ENCODE results near the gene PRPF40B.

Gene PRPF40B

GRCh38 chr12:49672301-49673217 is 49.2 kb downstream of the PRPF40B start:
- H3K23ac ChIP-seq (ENCODE audit: low read length): no peak overlapping the region
- no peaks in the 10 kb centered on the region for H3K79me2 ChIP-seq (ENCODE audit: control insufficient read depth, insufficient read depth, low read length, poor library complexity)
- H3K27me3 ChIP-seq (ENCODE audit: insufficient read depth, low read length): no peaks in the 10 kb centered on the region
- H3K14ac ChIP-seq (ENCODE audit: low read length): peak overlapping the region; percentile 13
- H2BK120ac ChIP-seq (ENCODE audit: insufficient read depth, low read length, poor library complexity): no peak overlapping the region
- H3K9me3 ChIP-seq (ENCODE audit: insufficient read depth, low read depth, low read length): no peaks in the 10 kb centered on the region
- no peaks in the 10 kb centered on the region for H3K79me1 ChIP-seq (ENCODE audit: low read length)
- H4K91ac ChIP-seq (ENCODE audit: low read depth, low read length): peak overlapping the region; percentile 6
- peak overlapping the region; percentile 21 for H3K18ac ChIP-seq (ENCODE audit: low read length)
- no peak overlapping the region for H3K9ac ChIP-seq (ENCODE audit: low read length)
- no peak overlapping the region for H3K27ac ChIP-seq (ENCODE audit: low read depth, low read length)
- H4K12ac ChIP-seq (ENCODE audit: low read depth, low read length): no peak overlapping the region
- no peak overlapping the region for H2BK5ac ChIP-seq (ENCODE audit: low read depth, low read length, poor library complexity)
- H3K4me2 ChIP-seq (ENCODE audit: low read length): no peak overlapping the region
- no peak overlapping the region for H2BK12ac ChIP-seq (ENCODE audit: low read length)
- WGBS (ENCODE audit: extremely low coverage, insufficient coverage, insufficient read length): no CpG with 5 or more reads among the region's 5 CpGs
- no peak overlapping the region for H2AFZ ChIP-seq (ENCODE audit: insufficient read depth, low read length, poor library complexity)
- H3K4ac ChIP-seq (ENCODE audit: low read depth, low read length): no peak overlapping the region
- no peak overlapping the region for H4K8ac ChIP-seq (ENCODE audit: low read depth, low read length)
- peak overlapping the region; percentile 27 for H2AK5ac ChIP-seq (ENCODE audit: low read length)
- H3K4me1 ChIP-seq (ENCODE audit: control insufficient read depth in 1 of 2, insufficient read depth in 2 of 2, low read length in 2 of 2): peaks cover 12 to 13% of the 10 kb centered on the region in 2 experiments
- no peaks in the 10 kb centered on the region for H3K36me3 ChIP-seq (ENCODE audit: control insufficient read depth in 1 of 2, insufficient read depth in 2 of 2, low read length in 2 of 2)
- no peak overlapping the region for H3K4me3 ChIP-seq (ENCODE audit: low read depth, low read length)
- peak in 1 of 2 donors; percentile 26 for DNase-seq

DNA sequence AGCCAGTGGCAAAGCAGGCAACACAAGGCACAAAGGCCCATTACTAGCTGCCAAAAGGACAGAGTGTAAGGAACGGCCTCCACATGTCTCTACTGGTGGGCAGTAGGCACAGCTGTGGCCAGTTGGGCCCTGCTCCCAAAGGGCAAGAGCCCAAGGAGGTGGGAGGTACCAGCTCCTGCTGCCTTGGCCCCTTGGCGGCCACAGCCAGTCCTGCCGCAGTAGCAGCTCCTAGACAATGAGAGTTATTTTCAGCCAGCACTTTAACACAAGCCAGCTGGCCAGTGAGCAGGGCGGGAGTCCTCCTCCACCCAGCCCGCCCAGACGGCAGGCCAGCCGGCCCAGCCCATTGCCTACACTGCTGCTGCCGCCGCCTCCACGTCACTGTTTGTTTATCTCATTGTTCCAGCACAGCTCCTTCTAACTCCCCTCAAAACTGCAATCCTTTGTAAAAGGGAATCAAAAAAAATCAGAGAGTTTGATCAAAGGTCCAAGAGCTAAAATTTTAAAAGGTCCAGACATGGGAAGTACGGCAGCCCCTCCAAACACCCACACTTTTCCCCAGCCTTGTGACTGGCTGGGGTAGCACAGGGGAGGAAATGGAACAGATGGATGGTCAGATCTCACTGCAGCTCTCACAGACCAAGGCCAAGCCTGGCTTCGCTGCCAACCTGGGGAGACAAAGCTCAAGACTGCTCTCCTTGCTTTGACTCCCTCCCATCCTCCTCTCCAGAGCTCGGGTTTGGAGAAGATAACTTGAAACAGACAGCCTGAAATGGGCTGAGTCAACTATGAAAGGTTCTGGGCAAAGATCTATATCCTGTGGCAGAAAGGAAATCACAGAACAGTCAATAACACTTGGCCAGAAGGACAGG is 50.3 kb downstream of the PRPF40B start:
- no peak overlapping the region for H3K4me2 ChIP-seq (ENCODE audit: low read length)
- no peak overlapping the region for H3K27ac ChIP-seq (ENCODE audit: low read depth, low read length)
- no peak overlapping the region for H3K23ac ChIP-seq (ENCODE audit: low read length)
- no peak overlapping the region for H2BK5ac ChIP-seq (ENCODE audit: low read depth, low read length, poor library complexity)
- H4K12ac ChIP-seq (ENCODE audit: low read depth, low read length): no peak overlapping the region
- peak; percentile 35 to 60 for DNase-seq
- peaks cover 12 to 13% of the 10 kb centered on the region in 2 experiments for H3K4me1 ChIP-seq (ENCODE audit: control insufficient read depth in 1 of 2, insufficient read depth in 2 of 2, low read length in 2 of 2)
- peak overlapping the region; percentile 10 for H4K91ac ChIP-seq (ENCODE audit: low read depth, low read length)
- peak overlapping the region; percentile 27 for H2AK5ac ChIP-seq (ENCODE audit: low read length)
- no peaks in the 10 kb centered on the region for H3K79me1 ChIP-seq (ENCODE audit: low read length)
- peak overlapping the region; percentile 8 for H2BK120ac ChIP-seq (ENCODE audit: insufficient read depth, low read length, poor library complexity)
- WGBS (ENCODE audit: extremely low coverage, insufficient coverage, insufficient read length): no CpG with 5 or more reads among the region's 13 CpGs
- H3K14ac ChIP-seq (ENCODE audit: low read length): peak overlapping the region; percentile 13
- H4K8ac ChIP-seq (ENCODE audit: low read depth, low read length): peak overlapping the region; percentile 8
- peak overlapping the region; percentile 27 for H3K18ac ChIP-seq (ENCODE audit: low read length)
- no peak overlapping the region for H3K4me3 ChIP-seq (ENCODE audit: low read depth, low read length)
- H3K79me2 ChIP-seq (ENCODE audit: control insufficient read depth, insufficient read depth, low read length, poor library complexity): no peaks in the 10 kb centered on the region
- H3K9ac ChIP-seq (ENCODE audit: low read length): no peak overlapping the region
- H3K36me3 ChIP-seq (ENCODE audit: control insufficient read depth in 1 of 2, insufficient read depth in 2 of 2, low read length in 2 of 2): no peaks in the 10 kb centered on the region
- peak overlapping the region; percentile 45 for H2BK12ac ChIP-seq (ENCODE audit: low read length)
- peak overlapping the region; percentile 44 for H2AFZ ChIP-seq (ENCODE audit: insufficient read depth, low read length, poor library complexity)
- H3K4ac ChIP-seq (ENCODE audit: low read depth, low read length): no peak overlapping the region
- H3K9me3 ChIP-seq (ENCODE audit: insufficient read depth, low read depth, low read length): no peaks in the 10 kb centered on the region
- no peaks in the 10 kb centered on the region for H3K27me3 ChIP-seq (ENCODE audit: insufficient read depth, low read length)

- no peak overlapping the region for H4K12ac ChIP-seq (ENCODE audit: low read depth, low read length)
- no peaks in the 10 kb centered on the region for H3K9me3 ChIP-seq (ENCODE audit: insufficient read depth, low read depth, low read length)
- no peak overlapping the region for H2AK5ac ChIP-seq (ENCODE audit: low read length)
- no peak overlapping the region for H3K27ac ChIP-seq (ENCODE audit: low read depth, low read length)
- H2BK12ac ChIP-seq (ENCODE audit: low read length): peak overlapping the region; percentile 45
- peak overlapping the region; percentile 25 for H3K4ac ChIP-seq (ENCODE audit: low read depth, low read length)
- no peaks in the 10 kb centered on the region for H3K36me3 ChIP-seq (ENCODE audit: control insufficient read depth in 1 of 2, insufficient read depth in 2 of 2, low read length in 2 of 2)
- H2BK5ac ChIP-seq (ENCODE audit: low read depth, low read length, poor library complexity): no peak overlapping the region
- H3K14ac ChIP-seq (ENCODE audit: low read length): no peak overlapping the region
- no peak overlapping the region for H4K91ac ChIP-seq (ENCODE audit: low read depth, low read length)
- no peaks in the 10 kb centered on the region for H3K79me1 ChIP-seq (ENCODE audit: low read length)
- H3K4me3 ChIP-seq (ENCODE audit: low read depth, low read length): no peak overlapping the region
- peak overlapping the region; percentile 8 for H4K8ac ChIP-seq (ENCODE audit: low read depth, low read length)
- H2BK120ac ChIP-seq (ENCODE audit: insufficient read depth, low read length, poor library complexity): no peak overlapping the region
- no peak overlapping the region for H3K9ac ChIP-seq (ENCODE audit: low read length)
- H3K4me1 ChIP-seq (ENCODE audit: control insufficient read depth in 1 of 2, insufficient read depth in 2 of 2, low read length in 2 of 2): peaks cover 12 to 13% of the 10 kb centered on the region in 2 experiments
- H2AFZ ChIP-seq (ENCODE audit: insufficient read depth, low read length, poor library complexity): peak overlapping the region; percentile 44
- H3K79me2 ChIP-seq (ENCODE audit: control insufficient read depth, insufficient read depth, low read length, poor library complexity): no peaks in the 10 kb centered on the region
- WGBS (ENCODE audit: extremely low coverage, insufficient coverage, insufficient read length): no CpG with 5 or more reads among the region's 4 CpGs
- peak overlapping the region; percentile 27 for H3K18ac ChIP-seq (ENCODE audit: low read length)
- no peak for DNase-seq
- H3K27me3 ChIP-seq (ENCODE audit: insufficient read depth, low read length): no peaks in the 10 kb centered on the region
- H3K4me2 ChIP-seq (ENCODE audit: low read length): no peak overlapping the region
- H3K23ac ChIP-seq (ENCODE audit: low read length): no peak overlapping the region
Observed at GRCh38 chr12:49674318-49674981, 51.1 kb downstream of the PRPF40B start.

GRCh38 chr12:49675137-49675536 is 51.8 kb downstream of the PRPF40B start:
- Histone ChIP-seq H2BK12ac (ENCODE audit: low read length) (no peak overlapping the region), H3K27ac (ENCODE audit: low read depth, low read length) (no peak overlapping the region), H3K4me2 (ENCODE audit: low read length) (no peak overlapping the region), H3K79me2 (ENCODE audit: control insufficient read depth, insufficient read depth, low read length, poor library complexity) (no peaks in the 10 kb centered on the region), H3K4me3 (ENCODE audit: low read depth, low read length) (no peak overlapping the region), H3K27me3 (ENCODE audit: insufficient read depth, low read length) (no peaks in the 10 kb centered on the region), H2AK5ac (ENCODE audit: low read length) (no peak overlapping the region), H3K9ac (ENCODE audit: low read length) (no peak overlapping the region), H3K9me3 (ENCODE audit: insufficient read depth, low read depth, low read length) (no peaks in the 10 kb centered on the region), H4K12ac (ENCODE audit: low read depth, low read length) (no peak overlapping the region), H3K23ac (ENCODE audit: low read length) (no peak overlapping the region), H2BK5ac (ENCODE audit: low read depth, low read length, poor library complexity) (no peak overlapping the region), H3K4ac (ENCODE audit: low read depth, low read length) (no peak overlapping the region), H3K18ac (ENCODE audit: low read length) (no peak overlapping the region), H3K79me1 (ENCODE audit: low read length) (no peaks in the 10 kb centered on the region), H3K4me1 (ENCODE audit: control insufficient read depth in 1 of 2, insufficient read depth in 2 of 2, low read length in 2 of 2) (peaks cover 12 to 13% of the 10 kb centered on the region in 2 experiments), H3K36me3 (ENCODE audit: control insufficient read depth in 1 of 2, insufficient read depth in 2 of 2, low read length in 2 of 2) (no peaks in the 10 kb centered on the region), H4K91ac (ENCODE audit: low read depth, low read length) (no peak overlapping the region), H4K8ac (ENCODE audit: low read depth, low read length) (no peak overlapping the region), H2AFZ (ENCODE audit: insufficient read depth, low read length, poor library complexity) (peak overlapping the region; percentile 31), H2BK120ac (ENCODE audit: insufficient read depth, low read length, poor library complexity) (no peak overlapping the region), H3K14ac (ENCODE audit: low read length) (no peak overlapping the region)
- DNase-seq: no peak
- no CpG with 5 or more reads among the region's 7 CpGs for WGBS (ENCODE audit: extremely low coverage, insufficient coverage, insufficient read length)
